NCI-H146 treated with DMSO at 0.1 percent for 48 hours (cell line): ENCODE measurements around the gene TCF4.

Experiments used
- DNase-seq: peaks from one replicate; lab custom pipeline; 2025; ENCODE audit not compliant: unreplicated experiment; lab: John Stamatoyannopoulos, UW

Gene TCF4

DNA sequence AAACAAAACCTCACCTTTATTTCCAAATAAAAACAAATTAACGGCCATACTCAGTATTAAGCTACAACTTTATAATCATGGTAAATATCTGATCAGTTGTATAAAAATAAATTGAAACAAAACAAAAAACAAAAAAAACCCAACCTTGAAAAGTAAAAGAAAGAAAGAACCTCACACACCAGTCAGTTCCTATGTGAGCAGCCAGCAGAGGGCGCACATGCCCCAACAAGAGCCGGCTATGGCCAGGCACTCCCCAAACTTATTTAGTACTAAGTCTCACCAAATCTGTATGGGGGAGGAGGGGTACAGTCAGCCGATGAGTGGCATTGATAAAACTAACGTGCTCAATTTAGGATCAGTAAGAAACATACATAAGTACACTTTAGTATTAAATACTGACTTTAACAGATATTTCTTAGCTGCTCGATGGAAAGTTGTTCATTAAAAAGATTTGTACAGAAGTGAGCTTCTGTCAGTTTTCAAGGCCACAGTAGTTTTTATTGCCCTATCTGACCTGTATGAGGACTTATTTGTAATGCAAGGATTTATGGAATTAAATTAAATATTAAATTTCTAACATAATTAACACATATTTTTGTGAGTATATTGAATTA, 172.6 kb downstream of the TCF4 start:
- peak; percentile 84 for DNase-seq

DNA sequence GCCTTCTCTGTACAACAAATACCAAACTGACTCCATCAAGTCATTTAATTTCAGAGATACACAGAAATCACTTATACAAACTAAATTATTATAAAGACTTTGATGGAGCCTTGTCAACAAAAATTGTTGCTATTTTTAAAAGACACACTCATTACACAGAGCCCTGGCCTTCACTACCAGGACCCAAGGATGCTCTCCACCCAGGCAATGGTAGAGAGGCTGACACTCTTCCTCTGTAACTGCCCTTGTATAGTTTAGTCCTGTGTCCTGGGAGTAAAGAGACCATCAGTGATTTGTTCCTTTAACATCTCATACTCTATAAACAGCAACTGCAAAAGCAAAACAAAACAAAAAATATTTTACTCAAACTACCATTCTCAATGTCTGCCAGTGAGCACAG, 173.5 kb downstream of the TCF4 start:
- no peak for DNase-seq

DNA sequence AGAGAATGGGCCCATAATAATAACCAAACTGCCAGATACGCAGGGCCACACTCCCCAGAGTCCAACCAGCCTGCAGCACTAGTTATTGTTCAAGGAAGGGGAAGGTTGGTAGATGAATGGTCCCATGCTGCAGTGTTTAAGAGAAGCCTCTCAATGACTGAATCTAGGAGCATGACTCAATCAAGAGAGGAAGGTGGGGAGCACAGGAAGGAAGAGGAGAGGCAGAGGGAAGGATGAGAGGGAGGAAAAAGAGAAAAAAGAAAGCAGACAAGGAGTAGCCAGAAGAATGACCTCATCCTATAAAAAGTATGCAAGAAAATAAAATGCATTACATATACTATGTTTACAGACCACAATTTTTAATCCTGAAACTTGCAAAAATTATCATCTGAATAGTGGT, 174.5 kb downstream of the TCF4 start:
- no peak for DNase-seq

DNA sequence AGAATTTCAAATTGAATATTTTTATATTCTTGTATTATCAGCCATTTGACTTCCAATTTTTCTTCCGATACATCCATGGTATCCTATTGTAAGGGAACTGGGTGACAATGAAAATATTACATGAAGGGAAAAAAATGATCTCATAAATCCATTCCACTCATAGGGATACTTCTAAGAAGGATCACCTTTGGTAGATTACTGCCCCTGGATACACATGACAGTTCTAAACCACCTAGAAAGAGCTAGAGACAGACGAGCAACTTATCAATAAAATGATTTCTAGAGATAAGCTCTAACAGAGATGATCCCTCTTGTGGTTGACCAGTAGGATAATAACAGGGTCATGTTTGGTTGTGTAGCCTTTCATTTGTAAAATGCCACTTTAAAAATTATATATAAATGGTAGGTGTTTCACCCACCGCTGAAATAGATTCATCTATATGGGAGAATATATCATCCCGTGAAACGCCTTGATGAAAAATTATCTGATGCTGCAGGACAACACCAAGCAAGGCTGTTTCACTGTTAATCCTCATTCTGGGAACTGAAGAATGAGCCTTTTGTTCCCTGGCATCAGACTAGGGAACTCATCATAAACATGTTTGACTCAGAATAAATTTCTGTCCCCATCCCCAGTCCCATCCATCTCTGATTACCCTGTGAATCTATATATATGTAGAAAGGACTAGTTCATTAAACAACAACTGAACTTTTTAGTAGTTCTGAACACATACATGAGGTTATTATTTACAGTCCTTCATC, 180.0 kb downstream of the TCF4 start:
- DNase-seq, result peak; percentile 67

- peak; percentile 90 for DNase-seq
These were observed 180.8 kb downstream of the TCF4 start for GRCh38 chr18:55407191-55407590.

DNA sequence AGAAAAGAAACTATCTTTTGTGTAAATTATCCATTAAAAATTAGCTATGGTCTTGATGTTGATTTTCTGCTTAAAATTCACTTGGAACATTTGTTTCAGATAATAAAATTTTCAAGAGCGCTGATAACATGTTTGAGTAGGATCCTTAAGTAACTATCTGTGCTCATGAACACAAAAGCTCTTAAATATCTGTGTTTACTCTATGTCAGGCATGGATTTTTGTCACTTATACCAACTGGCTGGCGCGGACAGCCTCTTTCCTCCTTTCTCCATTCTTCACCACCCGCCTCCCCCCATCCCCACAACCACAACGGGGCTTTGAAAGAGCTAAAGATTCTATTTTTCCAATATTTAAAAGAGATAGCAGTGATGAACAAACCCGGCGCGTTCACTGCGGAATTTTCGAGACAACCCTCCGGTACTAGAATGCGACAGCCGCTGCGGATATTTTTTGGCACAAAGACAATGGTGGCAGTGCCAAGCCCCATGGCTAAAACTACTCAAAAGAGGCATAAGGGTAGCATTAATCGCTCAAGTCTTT, 181.5 kb downstream of the TCF4 start:
- peak; percentile 88 for DNase-seq

GRCh38 chr18:55405893-55406406, 182.0 kb downstream of the TCF4 start:
- DNase-seq, result peak; percentile 97

DNA sequence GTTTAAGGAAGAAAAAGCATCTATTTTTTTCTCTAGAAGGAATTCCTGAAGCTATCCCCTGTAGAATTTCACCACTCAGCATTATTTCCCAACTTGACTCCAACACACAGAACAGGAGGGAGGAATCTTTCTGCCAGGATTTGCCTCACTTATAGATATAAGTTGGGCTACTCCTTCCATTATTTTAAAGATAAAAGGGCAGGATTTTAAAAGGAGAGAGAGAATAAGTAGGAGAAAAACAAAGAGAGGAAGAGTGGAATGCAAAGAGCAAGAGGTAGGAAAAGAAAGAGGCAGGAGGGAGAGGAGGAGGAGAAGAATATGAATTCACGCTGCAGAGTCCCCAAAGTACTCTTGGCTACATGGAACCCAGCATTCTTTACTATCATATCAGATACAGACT, 182.5 kb downstream of the TCF4 start:
- no peak for DNase-seq

- DNase-seq, result no peak
These were observed 183.0 kb downstream of the TCF4 start for GRCh38 chr18:55404832-55405465.

GRCh38 chr18:55404136-55404830, 183.7 kb downstream of the TCF4 start:
- DNase-seq, result no peak

- no peak for DNase-seq
These were observed 184.5 kb downstream of the TCF4 start for GRCh38 chr18:55403421-55403949.

DNA sequence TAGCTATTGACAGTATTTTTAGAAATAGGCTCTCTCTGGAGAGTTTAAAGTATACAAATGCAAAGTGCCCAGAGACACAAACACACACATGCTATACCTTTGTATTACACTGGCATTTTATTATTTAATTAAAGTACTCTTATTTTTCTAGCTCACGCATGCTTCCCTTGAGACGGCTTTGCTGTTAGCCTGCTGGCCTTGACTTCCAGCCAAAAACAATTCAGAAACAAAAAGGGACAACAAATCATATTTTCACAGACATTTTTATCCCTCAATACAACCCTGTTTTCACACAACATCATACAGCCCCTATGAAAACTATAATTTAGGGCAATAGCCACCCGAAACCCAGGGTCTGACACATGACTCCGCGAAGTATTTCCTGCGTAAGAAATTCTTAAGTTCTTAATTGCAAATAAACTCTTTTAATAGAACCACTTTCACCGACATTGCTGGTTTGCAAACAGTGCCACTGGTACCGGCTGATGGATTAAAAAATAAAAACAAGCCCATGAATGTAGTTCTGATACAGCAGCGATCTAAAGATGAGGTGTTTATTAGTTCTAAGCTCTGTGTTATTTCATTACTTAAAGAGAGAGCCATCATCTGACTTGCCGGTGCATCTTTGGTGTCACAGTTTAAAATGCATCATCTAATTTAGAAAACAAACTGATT, 185.1 kb downstream of the TCF4 start:
- no peak for DNase-seq

DNA sequence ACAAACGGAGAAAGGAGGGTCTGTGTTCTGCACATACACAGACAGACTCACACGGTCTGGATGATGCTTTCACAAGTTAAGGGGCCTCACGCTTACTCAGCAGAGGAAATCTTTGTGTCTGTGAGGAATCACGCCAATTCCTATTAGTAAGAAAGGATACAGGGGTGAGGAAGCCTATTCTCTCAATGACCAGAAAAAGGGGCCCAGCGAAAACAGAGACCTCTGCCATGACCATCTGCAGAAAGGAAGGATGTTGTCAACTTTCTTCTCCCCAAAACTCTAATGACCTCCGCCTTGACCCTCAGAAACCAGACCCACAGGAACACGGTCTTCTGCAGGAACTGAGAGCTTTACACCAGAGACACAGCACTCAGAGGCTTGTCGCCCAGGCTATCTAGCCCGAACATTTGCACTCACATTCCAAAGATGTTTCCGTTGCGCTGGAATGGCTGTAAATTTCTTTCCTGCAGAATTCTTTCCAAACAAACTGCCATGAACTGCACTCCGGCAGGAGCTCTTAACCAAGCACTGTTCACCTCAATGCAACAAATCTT, 186.3 kb downstream of the TCF4 start:
- DNase-seq, result no peak

- no peak for DNase-seq
These were observed 187.1 kb downstream of the TCF4 start for GRCh38 chr18:55400590-55401541.

- DNase-seq, result no peak
These were observed 187.9 kb downstream of the TCF4 start for GRCh38 chr18:55400081-55400480.

DNA sequence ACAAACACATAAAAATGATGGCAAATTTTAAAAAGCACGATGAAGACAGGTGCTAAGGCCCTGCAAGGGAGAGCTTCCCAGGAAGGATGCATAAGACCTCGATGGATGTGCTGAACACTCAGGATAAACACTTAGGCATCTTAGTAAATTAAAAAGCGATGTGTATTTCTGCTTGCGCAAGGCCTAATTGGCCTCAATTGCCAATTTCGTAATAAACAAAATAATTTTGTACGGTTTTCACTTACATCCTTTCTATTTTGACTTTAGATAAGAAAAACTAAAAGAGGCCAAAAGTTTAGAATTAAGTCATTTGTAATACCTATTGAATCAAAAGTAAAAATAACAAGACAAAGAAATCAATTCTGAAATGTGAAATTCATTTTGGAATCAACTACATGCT, 189.1 kb downstream of the TCF4 start:
- no peak for DNase-seq

DNA sequence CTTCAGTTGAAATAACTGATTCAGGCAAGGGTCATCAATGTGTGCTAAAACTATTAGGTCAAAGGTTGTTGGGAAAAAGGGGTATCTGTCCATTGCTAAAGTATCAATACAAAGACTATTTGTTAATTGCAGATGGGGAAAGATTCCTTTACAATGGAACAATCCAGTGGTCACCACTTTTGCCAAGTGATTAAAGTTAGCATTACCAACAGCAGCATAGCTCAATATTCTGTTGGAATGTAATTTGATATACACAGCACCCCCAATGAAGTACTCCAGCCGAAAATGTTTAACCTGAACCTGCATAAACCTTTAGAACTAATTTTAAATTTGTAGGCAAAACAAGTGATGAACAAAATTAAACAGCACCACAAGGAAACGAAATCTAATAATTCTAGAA, 191.0 kb downstream of the TCF4 start:
- no peak for DNase-seq

GRCh38 chr18:55396267-55396905, 191.6 kb downstream of the TCF4 start:
- DNase-seq, result no peak

DNA sequence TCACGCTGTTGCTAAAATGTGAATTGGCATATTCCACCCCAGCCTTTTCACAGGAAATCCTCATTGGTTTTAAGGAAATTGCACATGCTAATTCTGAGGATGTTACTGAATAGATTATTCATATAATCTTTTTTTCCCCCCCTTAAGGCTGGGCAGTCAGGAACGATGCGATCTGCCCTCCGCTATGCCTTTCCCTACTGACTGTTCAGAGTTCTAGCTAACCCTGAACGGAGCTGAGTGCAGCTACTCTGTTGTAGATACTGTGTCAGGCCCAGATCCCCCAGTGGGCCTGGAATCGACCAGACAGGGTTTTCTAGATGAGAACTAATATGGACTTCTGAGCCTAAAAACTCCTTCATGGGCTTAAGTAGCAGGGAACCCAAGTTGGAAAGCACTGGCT, 192.2 kb downstream of the TCF4 start:
- DNase-seq, result no peak
